ENCODE measurements around the gene HK1. TPM values are rescaled to one million over a fixed set of nuclear protein-coding genes. Genes with fewer than 3 reads are reported as not detected.
A peak's percentile ranks its signal among the peaks of the same experiment; 100 is the strongest.

Gene HK1
- total RNA-seq, 2 experiments from 2014 or later, result 118 to 123 TPM

- peaks cover 18% of the 10 kb centered on the region for H3K4me1 Mint-ChIP-seq
- H3K9me3 Mint-ChIP-seq, result no peaks in the 10 kb centered on the region
- ATAC-seq (ENCODE audit: low read depth) (no peak), DNase-seq (no peak)
- no peak overlapping the region for H3K4me3 Mint-ChIP-seq
- H3K36me3 Mint-ChIP-seq, result peaks cover 39% of the 10 kb centered on the region
- H3K27ac Mint-ChIP-seq, result peak overlapping the region; percentile 17
- POLR2A ChIA-PET, result interaction anchor here (0.9 kb wide), 1 partner anchor 57 kb away, joined by 3 read pairs; no protein-coding TSS in a partner anchor
- H3K27me3 Mint-ChIP-seq, result no peaks in the 10 kb centered on the region
Observed at GRCh38 chr10:69374242-69374641, 95.9 kb downstream of the HK1 start.

GRCh38 chr10:69374931-69375306 is 96.6 kb downstream of the HK1 start:
- H3K4me1 Mint-ChIP-seq, result peaks cover 18% of the 10 kb centered on the region
- ATAC-seq (ENCODE audit: low read depth) (no peak), DNase-seq (no peak)
- H3K4me3 Mint-ChIP-seq, result no peak overlapping the region
- peaks cover 36% of the 10 kb centered on the region for H3K36me3 Mint-ChIP-seq
- H3K27me3 Mint-ChIP-seq, result no peaks in the 10 kb centered on the region
- POLR2A ChIA-PET, result interaction anchor here (0.9 kb wide), 1 partner anchor 58 kb away, joined by 3 read pairs; no protein-coding TSS in a partner anchor
- H3K27ac Mint-ChIP-seq, result peak overlapping the region; percentile 17
- no peaks in the 10 kb centered on the region for H3K9me3 Mint-ChIP-seq

GRCh38 chr10:69375307-69376151 is 97.2 kb downstream of the HK1 start:
- POLR2A ChIA-PET, result interaction anchor here (0.9 kb wide), 1 partner anchor 59 kb away, joined by 3 read pairs; no protein-coding TSS in a partner anchor
- H3K36me3 Mint-ChIP-seq, result peaks cover 34% of the 10 kb centered on the region
- peak overlapping the region; percentile 50 for H3K27ac Mint-ChIP-seq
- no peak for ATAC-seq (ENCODE audit: low read depth)
- H3K9me3 Mint-ChIP-seq, result no peaks in the 10 kb centered on the region
- H3K4me1 Mint-ChIP-seq, result peaks cover 13% of the 10 kb centered on the region
- no peak for DNase-seq
- no peak overlapping the region for H3K4me3 Mint-ChIP-seq
- H3K27me3 Mint-ChIP-seq, result no peaks in the 10 kb centered on the region

GRCh38 chr10:69376662-69377061 is 98.4 kb downstream of the HK1 start:
- Mint-ChIP-seq H3K9me3 (no peaks in the 10 kb centered on the region), H3K27ac (no peak overlapping the region), H3K36me3 (peaks cover 28% of the 10 kb centered on the region), H3K4me3 (no peak overlapping the region), H3K27me3 (no peaks in the 10 kb centered on the region), H3K4me1 (peaks cover 9% of the 10 kb centered on the region)
- no peak for DNase-seq
- no peak for ATAC-seq (ENCODE audit: low read depth)
- POLR2A ChIA-PET, result no interaction called here

- Mint-ChIP-seq H3K36me3 (peaks cover 25% of the 10 kb centered on the region), H3K9me3 (no peaks in the 10 kb centered on the region), H3K4me3 (no peak overlapping the region), H3K4me1 (peaks cover 9% of the 10 kb centered on the region), H3K27ac (no peak overlapping the region), H3K27me3 (no peaks in the 10 kb centered on the region)
- ATAC-seq (ENCODE audit: low read depth) (no peak), DNase-seq (no peak)
- POLR2A ChIA-PET, result no interaction called here
Observed at GRCh38 chr10:69377191-69377590, 98.9 kb downstream of the HK1 start.

- DNase-seq (no peak), ATAC-seq (ENCODE audit: low read depth) (no peak)
- Mint-ChIP-seq H3K9me3 (no peaks in the 10 kb centered on the region), H3K36me3 (peaks cover 25% of the 10 kb centered on the region), H3K4me1 (peaks cover 9% of the 10 kb centered on the region), H3K27ac (peak overlapping the region; percentile 63), H3K4me3 (no peak overlapping the region), H3K27me3 (no peaks in the 10 kb centered on the region)
- POLR2A ChIA-PET, result no interaction called here
Observed at GRCh38 chr10:69377933-69378332, 99.6 kb downstream of the HK1 start.

GRCh38 chr10:69379800-69380199 is 101.5 kb downstream of the HK1 start:
- no peaks in the 10 kb centered on the region for H3K27me3 Mint-ChIP-seq
- DNase-seq (no peak), ATAC-seq (ENCODE audit: low read depth) (no peak)
- H3K4me3 Mint-ChIP-seq, result no peak overlapping the region
- no peak overlapping the region for H3K27ac Mint-ChIP-seq
- no peaks in the 10 kb centered on the region for H3K9me3 Mint-ChIP-seq
- peaks cover 38% of the 10 kb centered on the region for H3K36me3 Mint-ChIP-seq
- peaks cover 6% of the 10 kb centered on the region for H3K4me1 Mint-ChIP-seq
- POLR2A ChIA-PET, result no interaction called here

- Mint-ChIP-seq H3K4me1 (peaks cover 5% of the 10 kb centered on the region), H3K27me3 (no peaks in the 10 kb centered on the region), H3K4me3 (no peak overlapping the region), H3K36me3 (peaks cover 44% of the 10 kb centered on the region), H3K27ac (peak overlapping the region; percentile 58), H3K9me3 (no peaks in the 10 kb centered on the region)
- POLR2A ChIA-PET, result no interaction called here
- ATAC-seq (ENCODE audit: low read depth), result no peak
- no peak for DNase-seq
Observed at GRCh38 chr10:69382382-69383117, 104.3 kb downstream of the HK1 start.

GRCh38 chr10:69383558-69383957 is 105.3 kb downstream of the HK1 start:
- Mint-ChIP-seq H3K36me3 (peaks cover 48% of the 10 kb centered on the region), H3K9me3 (no peaks in the 10 kb centered on the region), H3K4me3 (no peak overlapping the region), H3K27ac (peak overlapping the region; percentile 16), H3K27me3 (no peaks in the 10 kb centered on the region), H3K4me1 (peaks cover 4% of the 10 kb centered on the region)
- POLR2A ChIA-PET, result no interaction called here
- ATAC-seq (ENCODE audit: low read depth) (no peak), DNase-seq (no peak)

- DNase-seq, result no peak
- Mint-ChIP-seq H3K4me3 (no peak overlapping the region), H3K36me3 (peaks cover 51% of the 10 kb centered on the region), H3K27ac (peak overlapping the region; percentile 58), H3K27me3 (no peaks in the 10 kb centered on the region), H3K4me1 (peaks cover 8% of the 10 kb centered on the region), H3K9me3 (no peaks in the 10 kb centered on the region)
- ATAC-seq (ENCODE audit: low read depth), result no peak
- POLR2A ChIA-PET, result no interaction called here
Observed at GRCh38 chr10:69384320-69384719, 106.0 kb downstream of the HK1 start.

- Mint-ChIP-seq H3K27ac (no peak overlapping the region), H3K27me3 (no peaks in the 10 kb centered on the region), H3K4me1 (peaks cover 21% of the 10 kb centered on the region), H3K4me3 (no peak overlapping the region), H3K9me3 (no peaks in the 10 kb centered on the region), H3K36me3 (peaks cover 48% of the 10 kb centered on the region)
- no peak for DNase-seq
- ATAC-seq (ENCODE audit: low read depth), result no peak
- POLR2A ChIA-PET, result no interaction called here
Observed at GRCh38 chr10:69385454-69386350, 107.4 kb downstream of the HK1 start.

- peaks cover 49% of the 10 kb centered on the region for H3K36me3 Mint-ChIP-seq
- ATAC-seq (ENCODE audit: low read depth) (no peak), DNase-seq (no peak)
- POLR2A ChIA-PET, result no interaction called here
- H3K27me3 Mint-ChIP-seq, result no peaks in the 10 kb centered on the region
- H3K4me3 Mint-ChIP-seq, result no peak overlapping the region
- H3K9me3 Mint-ChIP-seq, result no peaks in the 10 kb centered on the region
- H3K4me1 Mint-ChIP-seq, result peaks cover 30% of the 10 kb centered on the region
- H3K27ac Mint-ChIP-seq, result no peak overlapping the region
Observed at GRCh38 chr10:69387500-69387899, 109.2 kb downstream of the HK1 start.

GRCh38 chr10:69388488-69388887 is 110.2 kb downstream of the HK1 start:
- no peaks in the 10 kb centered on the region for H3K27me3 Mint-ChIP-seq
- no peak for DNase-seq
- no peak overlapping the region for H3K4me3 Mint-ChIP-seq
- no peaks in the 10 kb centered on the region for H3K9me3 Mint-ChIP-seq
- H3K27ac Mint-ChIP-seq, result no peak overlapping the region
- no peak for ATAC-seq (ENCODE audit: low read depth)
- peaks cover 30% of the 10 kb centered on the region for H3K4me1 Mint-ChIP-seq
- POLR2A ChIA-PET, result no interaction called here
- H3K36me3 Mint-ChIP-seq, result peaks cover 45% of the 10 kb centered on the region
